Duodenal mucosa (tissue), 2 donors: Measurements from ENCODE around the gene TMEM182.

Experiments
- H3K27ac ChIP-seq: one replicate; pipeline ENCODE4 v1.7.0; 2013; ENCODE audit warnings: low read depth, low read length
- H3K27me3 ChIP-seq, 2 donors: one replicate each; pipeline ENCODE4 v1.7.0; 2013; ENCODE audit warnings: low read length in 2 of 2, control low read depth in 1 of 2; ENCODE audit not compliant: insufficient read depth in 2 of 2, control insufficient read depth in 1 of 2
- H3K36me3 ChIP-seq, 2 donors: one replicate each; pipeline ENCODE4 v1.7.0; 2013; ENCODE audit warnings: low read length in 2 of 2, control low read depth in 1 of 2; ENCODE audit not compliant: insufficient read depth in 2 of 2, control insufficient read depth in 1 of 2
- H3K4me1 ChIP-seq, 2 donors: one replicate each; pipeline ENCODE4 v1.7.0; 2013; ENCODE audit warnings: low read length in 2 of 2, control low read depth in 1 of 2; ENCODE audit not compliant: insufficient read depth in 2 of 2, control insufficient read depth in 1 of 2
- H3K4me3 ChIP-seq, 2 donors: one replicate each; pipeline ENCODE4 v1.7.0; 2013; ENCODE audit warnings: low read length in 2 of 2, low read depth in 1 of 2
- H3K9ac ChIP-seq, 2 donors: one replicate each; pipeline ENCODE4 v1.7.0; 2013; ENCODE audit warnings: low read length in 2 of 2, low read depth in 1 of 2
- H3K9me3 ChIP-seq, 2 donors: one replicate each; pipeline ENCODE4 v1.7.0; 2013; ENCODE audit warnings: low read length in 2 of 2, control low read depth in 1 of 2; ENCODE audit not compliant: control insufficient read depth in 1 of 2

TMEM182 gene

DNA sequence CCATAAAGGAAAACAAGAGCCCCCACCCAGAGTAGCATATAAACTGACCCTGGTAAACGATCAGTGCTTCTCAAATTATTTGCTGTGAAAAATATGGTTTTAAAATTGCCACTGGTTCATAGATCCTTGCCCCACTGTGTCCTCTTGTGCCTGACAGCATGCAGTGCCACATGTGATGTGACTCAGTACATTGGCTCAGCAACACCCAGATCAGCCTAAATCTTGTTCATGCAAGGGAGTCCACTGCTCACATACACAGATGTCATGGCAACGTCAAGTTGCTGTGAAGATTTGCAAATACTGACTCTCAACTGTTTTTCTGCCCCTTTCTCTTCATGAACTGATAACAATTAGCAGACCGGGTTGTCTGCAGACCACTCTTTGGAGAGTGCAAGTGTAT is 91.0 kb downstream of the TMEM182 start:
- H3K27me3 ChIP-seq: peaks cover 0 to 4% of the 10 kb centered on the region in 2 donors
- no peak overlapping the region for H3K27ac ChIP-seq
- H3K36me3 ChIP-seq: no peaks in the 10 kb centered on the region
- peaks cover 4 to 6% of the 10 kb centered on the region in 2 donors for H3K4me1 ChIP-seq
- H3K4me3 ChIP-seq: no peak overlapping the region
- H3K9me3 ChIP-seq: peaks cover 0 to 2% of the 10 kb centered on the region in 2 donors
- H3K9ac ChIP-seq: no peak overlapping the region
